H1 (cell line): ENCODE measurements around the gene AGPAT3.

Experiments used
- BRCA1 ChIP-seq: IDR thresholded peaks from 2 replicates; pipeline ENCODE4 v1.6.1; 2012; ENCODE audit warnings: low read depth, low read length, improper control_type of control experiment
- CHD2 ChIP-seq: IDR thresholded peaks from 2 replicates; pipeline ENCODE4 v1.6.1; 2012; ENCODE audit warnings: low read length, improper control_type of control experiment
- EZH2 ChIP-seq: fragments of 200-600 bp; sonication (generic); IDR thresholded peaks from 2 replicates; pipeline ENCODE4 v1.7.1; 2012; ENCODE audit warnings: low read depth, mild to moderate bottlenecking, moderate library complexity, low read length, inconsistent platforms; ENCODE audit not compliant: severe bottlenecking
- GABPA ChIP-seq: IDR thresholded peaks from 2 replicates; pipeline ENCODE4 v1.6.1; 2011; ENCODE audit warnings: mild to moderate bottlenecking, low read length, moderate library complexity, borderline replicate concordance; ENCODE audit not compliant: insufficient read depth
- NRF1 ChIP-seq: IDR thresholded peaks from 2 replicates; pipeline ENCODE4 v1.6.1; 2011; ENCODE audit warnings: mild to moderate bottlenecking, low read depth, low read length, improper control_type of control experiment
- POLR2A ChIP-seq, 2 experiments: IDR thresholded peaks; 1 replicate in 1 of 2; 2 replicates in 1 of 2; pipeline ENCODE4 v1.6.1; 2011; ENCODE audit warnings: low read depth in 2 of 2, low read length in 2 of 2, mild to moderate bottlenecking in 2 of 2; ENCODE audit errors: control extremely low read depth in 1 of 2
- SIX5 ChIP-seq: IDR thresholded peaks from 2 replicates; pipeline ENCODE4 v1.6.1; 2011; ENCODE audit warnings: mild to moderate bottlenecking, low read depth, low read length
- SUZ12 ChIP-seq: fragments of 200-600 bp; sonication (generic); IDR thresholded peaks from 2 replicates; pipeline ENCODE4 v1.6.1; 2012; ENCODE audit warnings: mild to moderate bottlenecking, inconsistent platforms, low read length, moderate library complexity, mixed read lengths
- TBP ChIP-seq: IDR thresholded peaks from 2 replicates; pipeline ENCODE4 v1.6.1; 2011; ENCODE audit warnings: low read depth, low read length, improper control_type of control experiment
- TF ChIP-seq, protein P1 (sequence below), 3 experiments: IDR thresholded peaks; 1 replicate in 2 of 3; 2 replicates in 1 of 3; pipeline versions ENCODE4 v1.5.1 to v1.6.1; 2011; ENCODE audit warnings: low read length in 3 of 3, mild to moderate bottlenecking in 3 of 3, inconsistent platforms in 2 of 3, low read depth in 1 of 3, moderate library complexity in 1 of 3; ENCODE audit not compliant: insufficient read depth in 1 of 3; ENCODE audit errors: control extremely low read depth in 1 of 3
- TF ChIP-seq, protein P2 (sequence below): IDR thresholded peaks from 2 replicates; pipeline ENCODE4 v1.6.1; 2011; ENCODE audit warnings: low read depth, mild to moderate bottlenecking, low read length; ENCODE audit not compliant: insufficient read depth
- TF ChIP-seq, protein P3 (sequence below): IDR thresholded peaks from 2 replicates; pipeline ENCODE4 v1.6.1; 2012; ENCODE audit warnings: inconsistent platforms

DNA sequence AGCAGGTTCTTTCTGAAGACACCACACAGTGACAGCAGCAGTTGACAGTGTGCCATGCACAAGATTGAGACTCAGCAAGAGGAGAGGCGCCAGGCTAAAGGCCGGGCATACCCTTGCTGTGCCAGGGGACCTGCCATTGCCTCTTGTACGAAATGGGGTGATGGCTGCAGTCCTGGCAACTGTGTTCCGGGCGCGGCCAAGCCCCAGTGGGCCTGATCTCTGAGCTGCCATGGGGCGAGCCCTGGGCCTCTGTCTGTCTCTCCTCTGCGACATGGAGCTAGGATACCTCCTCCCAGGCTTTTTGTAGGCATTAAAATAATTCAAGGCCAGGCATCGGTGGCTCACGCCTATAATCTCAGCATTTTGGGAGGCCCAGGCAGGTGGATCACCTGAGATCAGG lies 137.5 kb downstream of the AGPAT3 start:
- TF ChIP-seq, protein P1, sequence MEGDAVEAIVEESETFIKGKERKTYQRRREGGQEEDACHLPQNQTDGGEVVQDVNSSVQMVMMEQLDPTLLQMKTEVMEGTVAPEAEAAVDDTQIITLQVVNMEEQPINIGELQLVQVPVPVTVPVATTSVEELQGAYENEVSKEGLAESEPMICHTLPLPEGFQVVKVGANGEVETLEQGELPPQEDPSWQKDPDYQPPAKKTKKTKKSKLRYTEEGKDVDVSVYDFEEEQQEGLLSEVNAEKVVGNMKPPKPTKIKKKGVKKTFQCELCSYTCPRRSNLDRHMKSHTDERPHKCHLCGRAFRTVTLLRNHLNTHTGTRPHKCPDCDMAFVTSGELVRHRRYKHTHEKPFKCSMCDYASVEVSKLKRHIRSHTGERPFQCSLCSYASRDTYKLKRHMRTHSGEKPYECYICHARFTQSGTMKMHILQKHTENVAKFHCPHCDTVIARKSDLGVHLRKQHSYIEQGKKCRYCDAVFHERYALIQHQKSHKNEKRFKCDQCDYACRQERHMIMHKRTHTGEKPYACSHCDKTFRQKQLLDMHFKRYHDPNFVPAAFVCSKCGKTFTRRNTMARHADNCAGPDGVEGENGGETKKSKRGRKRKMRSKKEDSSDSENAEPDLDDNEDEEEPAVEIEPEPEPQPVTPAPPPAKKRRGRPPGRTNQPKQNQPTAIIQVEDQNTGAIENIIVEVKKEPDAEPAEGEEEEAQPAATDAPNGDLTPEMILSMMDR (IDR thresholded peaks at IDR 0.05; ENCODE audit: control extremely low read depth in 1 of 3, insufficient read depth in 1 of 3, low read depth in 1 of 3, low read length in 3 of 3): no peak
- TF ChIP-seq POLR2A (IDR thresholded peaks at IDR 0.05; ENCODE audit: control extremely low read depth in 1 of 2, low read depth in 2 of 2, low read length in 2 of 2): no peak
- no peak for TF ChIP-seq BRCA1
- TF ChIP-seq NRF1: no peak
- TF ChIP-seq, protein P2, sequence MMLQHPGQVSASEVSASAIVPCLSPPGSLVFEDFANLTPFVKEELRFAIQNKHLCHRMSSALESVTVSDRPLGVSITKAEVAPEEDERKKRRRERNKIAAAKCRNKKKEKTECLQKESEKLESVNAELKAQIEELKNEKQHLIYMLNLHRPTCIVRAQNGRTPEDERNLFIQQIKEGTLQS: no peak
- no peak for TF ChIP-seq GABPA
- TF ChIP-seq, protein P3, sequence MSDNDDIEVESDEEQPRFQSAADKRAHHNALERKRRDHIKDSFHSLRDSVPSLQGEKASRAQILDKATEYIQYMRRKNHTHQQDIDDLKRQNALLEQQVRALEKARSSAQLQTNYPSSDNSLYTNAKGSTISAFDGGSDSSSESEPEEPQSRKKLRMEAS: no peak
- no peak for TF ChIP-seq TBP
- TF ChIP-seq EZH2: no peak
- TF ChIP-seq SUZ12: no peak
- TF ChIP-seq CHD2: no peak
- no peak for TF ChIP-seq SIX5
